HepG2 (cell line): ENCODE data around the gene ITPK1. TPM values are rescaled to one million over a fixed set of nuclear protein-coding genes. Genes with fewer than 3 reads are reported as not detected.

Experiments used
- BRCA1 ChIP-seq: sonication (generic); formaldehyde crosslinking; IDR thresholded peaks from 2 replicates; pipeline ENCODE4 v1.4.0; 2020; ENCODE audit warnings: missing genetic modification reagents
- CHCHD3 ChIP-seq: sonication (generic); formaldehyde crosslinking; IDR thresholded peaks from 2 replicates; pipeline ENCODE4 v1.8.0; 2022; ENCODE audit warnings: mild to moderate bottlenecking, missing genetic modification reagents, moderate library complexity
- MAFF ChIP-seq: IDR thresholded peaks from 2 replicates; pipeline ENCODE4 v1.6.1; 2011; ENCODE audit warnings: low read depth, low read length, improper control_type of control experiment
- MIER3 ChIP-seq: IDR thresholded peaks from 2 replicates; pipeline ENCODE4 v1.6.1; 2016; ENCODE audit warnings: missing compliant biosample characterization, borderline replicate concordance
- ONECUT2 ChIP-seq: sonication (generic); formaldehyde crosslinking; IDR thresholded peaks from 2 replicates; pipeline ENCODE4 v1.4.0; 2020; ENCODE audit warnings: missing genetic modification reagents
- SATB2 ChIP-seq: sonication (generic); formaldehyde crosslinking; IDR thresholded peaks from 2 replicates; pipeline ENCODE4 v1.5.0; 2020; ENCODE audit warnings: missing genetic modification reagents
- SMAD1 ChIP-seq: sonication (generic); formaldehyde crosslinking; IDR thresholded peaks from 2 replicates; pipeline ENCODE4 v1.4.0; 2020; ENCODE audit warnings: missing genetic modification reagents, low read depth, mild to moderate bottlenecking, borderline replicate concordance
- SOX13 ChIP-seq, 3 experiments: fragments of 450-650 bp in 1 of 3; sonication (generic) in 1 of 3; formaldehyde crosslinking in 1 of 3; IDR thresholded peaks in 2 of 3; conservative IDR thresholded peaks in 1 of 3; 2 replicates each; pipeline versions ENCODE4 v1.5.0 to v1.6.1; 2016 to 2020; ENCODE audit warnings: antibody characterized with exemption in 1 of 3, mild to moderate bottlenecking in 1 of 3, missing compliant biosample characterization in 1 of 3, missing genetic modification reagents in 1 of 3, moderate library complexity in 1 of 3
- XBP1 ChIP-seq: sonication (generic); formaldehyde crosslinking; IDR thresholded peaks from 2 replicates; pipeline ENCODE4 v1.5.0; 2020; ENCODE audit warnings: missing genetic modification reagents
- ZBTB10 ChIP-seq: sonication (generic); formaldehyde crosslinking; IDR thresholded peaks from 2 replicates; pipeline ENCODE4 v1.4.0; 2020; ENCODE audit warnings: missing genetic modification reagents, borderline replicate concordance
- ZFP36L1 ChIP-seq: sonication (generic); formaldehyde crosslinking; IDR thresholded peaks from 2 replicates; pipeline ENCODE4 v1.8.0; 2022; ENCODE audit warnings: mild to moderate bottlenecking, missing genetic modification reagents, moderate library complexity
- ZFP62 ChIP-seq: sonication (generic); formaldehyde crosslinking; IDR thresholded peaks from 2 replicates; pipeline ENCODE4 v1.4.0; 2020; ENCODE audit warnings: missing genetic modification reagents
- ZNF331 ChIP-seq: sonication (generic); formaldehyde crosslinking; IDR thresholded peaks from 2 replicates; pipeline ENCODE4 v1.4.0; 2020; ENCODE audit warnings: missing genetic modification reagents
- ZNF383 ChIP-seq: sonication (generic); formaldehyde crosslinking; IDR thresholded peaks from 2 replicates; pipeline ENCODE4 v1.4.0; 2020; ENCODE audit warnings: missing genetic modification reagents, mild to moderate bottlenecking, borderline replicate concordance
- ZNF749 ChIP-seq: sonication (generic); formaldehyde crosslinking; IDR thresholded peaks from 2 replicates; pipeline ENCODE4 v1.8.0; 2022; ENCODE audit warnings: mild to moderate bottlenecking, missing genetic modification reagents, moderate library complexity, borderline replicate concordance
- ZNF878 ChIP-seq: sonication (generic); formaldehyde crosslinking; IDR thresholded peaks from 2 replicates; pipeline ENCODE4 v1.8.1; 2023; ENCODE audit warnings: mild to moderate bottlenecking, missing genetic modification reagents, moderate library complexity
- ZSCAN25 ChIP-seq: sonication (generic); formaldehyde crosslinking; IDR thresholded peaks from 2 replicates; pipeline ENCODE4 v1.8.0; 2022; ENCODE audit warnings: mild to moderate bottlenecking, missing genetic modification reagents
- polyA plus RNA-seq, 8 experiments: library from polyadenylated mRNA; depleted of rRNA in 3 of 8; stranded (reverse) in 7 of 8; unstranded in 1 of 8; fragments of >200 nt; fragmentation: Illumina TruSeq in 4 of 8; extraction: Trizol in 4 of 8; gene quantifications; 2 replicates each; pipeline versions ENCODE4 v1.2.1 to v1.2.3, GENCODE V29; 2011 to 2016; ENCODE audit warnings: low read depth in 4 of 8, missing spikeins in 1 of 8, mixed read lengths in 1 of 8; ENCODE audit not compliant: insufficient read depth in 1 of 8
- total RNA-seq, 5 experiments: library from RNA; depleted of rRNA; stranded (reverse); fragments of >200 nt; fragmentation: Illumina TruSeq; extraction: Trizol; gene quantifications; 2 replicates each; pipeline ENCODE4 v1.2.3, GENCODE V29; 2016; ENCODE audit warnings: low read depth in 1 of 5
- TF ChIP-seq, protein P1 (sequence below): sonication (generic); formaldehyde crosslinking; IDR thresholded peaks from 2 replicates; pipeline ENCODE4 v1.5.1; 2020; ENCODE audit warnings: mild to moderate bottlenecking, missing genetic modification reagents, borderline replicate concordance
- TF ChIP-seq, protein P2 (sequence below): sonication (generic); formaldehyde crosslinking; IDR thresholded peaks from 2 replicates; pipeline ENCODE4 v1.4.0; 2020; ENCODE audit warnings: missing genetic modification reagents

Gene ITPK1
- total and polyA plus RNA-seq, 2 of the 13 experiments (the other 11 are each of a cell fraction or from before 2014, with no cell fraction given) = 20.5 to 47.5 TPM

GRCh38 chr14:92914087-92914656 lies 201.6 kb downstream of the ITPK1 start (continued):
- TF ChIP-seq, protein P1, sequence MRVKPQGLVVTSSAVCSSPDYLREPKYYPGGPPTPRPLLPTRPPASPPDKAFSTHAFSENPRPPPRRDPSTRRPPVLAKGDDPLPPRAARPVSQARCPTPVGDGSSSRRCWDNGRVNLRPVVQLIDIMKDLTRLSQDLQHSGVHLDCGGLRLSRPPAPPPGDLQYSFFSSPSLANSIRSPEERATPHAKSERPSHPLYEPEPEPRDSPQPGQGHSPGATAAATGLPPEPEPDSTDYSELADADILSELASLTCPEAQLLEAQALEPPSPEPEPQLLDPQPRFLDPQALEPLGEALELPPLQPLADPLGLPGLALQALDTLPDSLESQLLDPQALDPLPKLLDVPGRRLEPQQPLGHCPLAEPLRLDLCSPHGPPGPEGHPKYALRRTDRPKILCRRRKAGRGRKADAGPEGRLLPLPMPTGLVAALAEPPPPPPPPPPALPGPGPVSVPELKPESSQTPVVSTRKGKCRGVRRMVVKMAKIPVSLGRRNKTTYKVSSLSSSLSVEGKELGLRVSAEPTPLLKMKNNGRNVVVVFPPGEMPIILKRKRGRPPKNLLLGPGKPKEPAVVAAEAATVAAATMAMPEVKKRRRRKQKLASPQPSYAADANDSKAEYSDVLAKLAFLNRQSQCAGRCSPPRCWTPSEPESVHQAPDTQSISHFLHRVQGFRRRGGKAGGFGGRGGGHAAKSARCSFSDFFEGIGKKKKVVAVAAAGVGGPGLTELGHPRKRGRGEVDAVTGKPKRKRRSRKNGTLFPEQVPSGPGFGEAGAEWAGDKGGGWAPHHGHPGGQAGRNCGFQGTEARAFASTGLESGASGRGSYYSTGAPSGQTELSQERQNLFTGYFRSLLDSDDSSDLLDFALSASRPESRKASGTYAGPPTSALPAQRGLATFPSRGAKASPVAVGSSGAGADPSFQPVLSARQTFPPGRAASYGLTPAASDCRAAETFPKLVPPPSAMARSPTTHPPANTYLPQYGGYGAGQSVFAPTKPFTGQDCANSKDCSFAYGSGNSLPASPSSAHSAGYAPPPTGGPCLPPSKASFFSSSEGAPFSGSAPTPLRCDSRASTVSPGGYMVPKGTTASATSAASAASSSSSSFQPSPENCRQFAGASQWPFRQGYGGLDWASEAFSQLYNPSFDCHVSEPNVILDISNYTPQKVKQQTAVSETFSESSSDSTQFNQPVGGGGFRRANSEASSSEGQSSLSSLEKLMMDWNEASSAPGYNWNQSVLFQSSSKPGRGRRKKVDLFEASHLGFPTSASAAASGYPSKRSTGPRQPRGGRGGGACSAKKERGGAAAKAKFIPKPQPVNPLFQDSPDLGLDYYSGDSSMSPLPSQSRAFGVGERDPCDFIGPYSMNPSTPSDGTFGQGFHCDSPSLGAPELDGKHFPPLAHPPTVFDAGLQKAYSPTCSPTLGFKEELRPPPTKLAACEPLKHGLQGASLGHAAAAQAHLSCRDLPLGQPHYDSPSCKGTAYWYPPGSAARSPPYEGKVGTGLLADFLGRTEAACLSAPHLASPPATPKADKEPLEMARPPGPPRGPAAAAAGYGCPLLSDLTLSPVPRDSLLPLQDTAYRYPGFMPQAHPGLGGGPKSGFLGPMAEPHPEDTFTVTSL (CRISPR knock-in tag) = no peak
- TF ChIP-seq ZFP62 (CRISPR knock-in tag) (no peak), ZSCAN25 (no peak), MAFF (no peak), ZNF331 (CRISPR knock-in tag) (peak; percentile 92), SMAD1 (CRISPR knock-in tag) (no peak), ONECUT2 (0 out of 2 replicates have a peak, but pooled peaks have one; percentile 32), ZNF383 (CRISPR knock-in tag) (no peak), XBP1 (CRISPR knock-in tag) (peak; percentile 78; the same call in 1 of the 2 replicates), SOX13 (IDR thresholded peaks at IDR 0.05) (no peak), SOX13 (CRISPR knock-in tag; conservative IDR thresholded peaks at IDR 0.05 in 1 of 2, IDR thresholded peaks at IDR 0.05 in 1 of 2) (peak in 1 of 2 experiments; percentile 42; a peak in 2 of 4 replicates), CHCHD3 (no peak), ZNF749 (CRISPR knock-in tag) (peak; percentile 81; the same call in 1 of the 2 replicates), ZNF878 (CRISPR knock-in tag) (peak; percentile 71; the same call in 1 of the 2 replicates), SATB2 (CRISPR knock-in tag) (peak; percentile 89; the same call in 1 of the 2 replicates), ZFP36L1 (0 out of 2 replicates have a peak, but pooled peaks have one; percentile 56), MIER3 (CRISPR knock-in tag) (0 out of 2 replicates have a peak, but pooled peaks have one; percentile 54), ZBTB10 (CRISPR knock-in tag) (peak; percentile 56; the same call in 1 of the 2 replicates), BRCA1 (CRISPR knock-in tag) (0 out of 2 replicates have a peak, but pooled peaks have one; percentile 47)
- TF ChIP-seq, protein P2, sequence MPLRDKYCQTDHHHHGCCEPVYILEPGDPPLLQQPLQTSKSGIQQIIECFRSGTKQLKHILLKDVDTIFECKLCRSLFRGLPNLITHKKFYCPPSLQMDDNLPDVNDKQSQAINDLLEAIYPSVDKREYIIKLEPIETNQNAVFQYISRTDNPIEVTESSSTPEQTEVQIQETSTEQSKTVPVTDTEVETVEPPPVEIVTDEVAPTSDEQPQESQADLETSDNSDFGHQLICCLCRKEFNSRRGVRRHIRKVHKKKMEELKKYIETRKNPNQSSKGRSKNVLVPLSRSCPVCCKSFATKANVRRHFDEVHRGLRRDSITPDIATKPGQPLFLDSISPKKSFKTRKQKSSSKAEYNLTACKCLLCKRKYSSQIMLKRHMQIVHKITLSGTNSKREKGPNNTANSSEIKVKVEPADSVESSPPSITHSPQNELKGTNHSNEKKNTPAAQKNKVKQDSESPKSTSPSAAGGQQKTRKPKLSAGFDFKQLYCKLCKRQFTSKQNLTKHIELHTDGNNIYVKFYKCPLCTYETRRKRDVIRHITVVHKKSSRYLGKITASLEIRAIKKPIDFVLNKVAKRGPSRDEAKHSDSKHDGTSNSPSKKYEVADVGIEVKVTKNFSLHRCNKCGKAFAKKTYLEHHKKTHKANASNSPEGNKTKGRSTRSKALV = peak; percentile 66; the same call in 1 of the 2 replicates
